ENCODE results near the gene FLYWCH1. TPM values are rescaled to one million over a fixed set of nuclear protein-coding genes. Genes with fewer than 3 reads are reported as not detected.

FLYWCH1 gene
- total RNA-seq (2022; extraction: Qiagen RNA extraction): 17.2 to 24.4 TPM (median 23.8 TPM) in 5 replicates

GRCh38 chr16:2911638-2912329, at the start of gene FLYWCH1:
Gene FLYWCH1, plus strand, starts transcription at chr16:2911931. Its CDS starts 17,755 bp downstream, at chr16:2929686.

GRCh38 chr16:2882650-2883457, 28.9 kb upstream of the FLYWCH1 start, which contains the start of gene FLYWCH2:
Gene FLYWCH2, plus strand, starts transcription at chr16:2883215. Its CDS starts 13,235 bp downstream, at chr16:2896450.

GRCh38 chr16:2963723-2964474, 52.2 kb downstream of the FLYWCH1 start, which contains the start of gene KREMEN2:
Gene KREMEN2, plus strand, starts transcription at chr16:2964275. Its CDS starts 246 bp downstream, at chr16:2964521.

GRCh38 chr16:2968738-2969544, 57.2 kb downstream of the FLYWCH1 start, which contains the start of gene PAQR4:
Gene PAQR4, plus strand, starts transcription at chr16:2969348. Its CDS starts 327 bp downstream, at chr16:2969675.

GRCh38 chr16:2980227-2981176, 68.8 kb downstream of the FLYWCH1 start, which contains the start of gene PKMYT1:
Gene PKMYT1, minus strand, starts transcription at chr16:2980446. Its CDS starts 789 bp downstream, at chr16:2979657.

Other genes with a start within 250 kb of the FLYWCH1 start
- 35.2 to 44.7 TPM (median 40.1 TPM) in 5 replicates for gene KCTD5, start 229.4 kb upstream of the FLYWCH1 start, total RNA-seq (2022; extraction: Qiagen RNA extraction)
- 1.1 to 2.3 TPM (median 1.8 TPM) in 5 replicates for gene PRSS27, start 191.7 kb upstream of the FLYWCH1 start, total RNA-seq (2022; extraction: Qiagen RNA extraction)
- gene SRRM2, start 159.3 kb upstream of the FLYWCH1 start, total RNA-seq (2022; extraction: Qiagen RNA extraction): 310 to 432 TPM (median 410 TPM) in 5 replicates
- 453 to 554 TPM (median 517 TPM) in 5 replicates for gene ELOB, start 134.7 kb upstream of the FLYWCH1 start, total RNA-seq (2022; extraction: Qiagen RNA extraction)
- gene PRSS33, start 124.4 kb upstream of the FLYWCH1 start, total RNA-seq (2022; extraction: Qiagen RNA extraction): 0.05 to 0.06 TPM in 2 of 5 replicates, not detected in the others
- not detected in 5 replicates for gene PRSS41, start 113.5 kb upstream of the FLYWCH1 start, total RNA-seq (2022; extraction: Qiagen RNA extraction)
- 0.11 to 0.28 TPM (median 0.14 TPM) in 5 replicates for gene PRSS21, start 94.7 kb upstream of the FLYWCH1 start, total RNA-seq (2022; extraction: Qiagen RNA extraction)
- 0.37 to 0.96 TPM (median 0.92 TPM) in 5 replicates for gene ZG16B, start 81.6 kb upstream of the FLYWCH1 start, total RNA-seq (2022; extraction: Qiagen RNA extraction)
- 0.50 to 0.98 TPM (median 0.78 TPM) in 5 replicates for gene PRSS22, start 53.8 kb upstream of the FLYWCH1 start, total RNA-seq (2022; extraction: Qiagen RNA extraction)
- gene FLYWCH2, start 28.7 kb upstream of the FLYWCH1 start, total RNA-seq (2022; extraction: Qiagen RNA extraction): 44.5 to 53.1 TPM (median 50.0 TPM) in 5 replicates
- gene KREMEN2, start 52.3 kb downstream of the FLYWCH1 start, total RNA-seq (2022; extraction: Qiagen RNA extraction): 1.4 to 2.0 TPM (median 1.8 TPM) in 5 replicates
- 34.7 to 46.3 TPM (median 44.9 TPM) in 5 replicates for gene PAQR4, start 57.4 kb downstream of the FLYWCH1 start, total RNA-seq (2022; extraction: Qiagen RNA extraction)
- 67.8 to 94.9 TPM (median 91.6 TPM) in 5 replicates for gene PKMYT1, start 68.5 kb downstream of the FLYWCH1 start, total RNA-seq (2022; extraction: Qiagen RNA extraction)
- gene CLDN9, start 101.0 kb downstream of the FLYWCH1 start, total RNA-seq (2022; extraction: Qiagen RNA extraction): 0.25 to 0.37 TPM (median 0.31 TPM) in 5 replicates
- 0.18 to 0.44 TPM (median 0.29 TPM) in 5 replicates for gene CLDN6, start 106.3 kb downstream of the FLYWCH1 start, total RNA-seq (2022; extraction: Qiagen RNA extraction)
- 400 to 615 TPM (median 501 TPM) in 5 replicates for gene TNFRSF12A, start 108.4 kb downstream of the FLYWCH1 start, total RNA-seq (2022; extraction: Qiagen RNA extraction)
- gene HCFC1R1, start 112.0 kb downstream of the FLYWCH1 start, total RNA-seq (2022; extraction: Qiagen RNA extraction): 208 to 263 TPM (median 244 TPM) in 5 replicates
- gene THOC6, start 112.1 kb downstream of the FLYWCH1 start, total RNA-seq (2022; extraction: Qiagen RNA extraction): 25.1 to 35.5 TPM (median 32.7 TPM) in 5 replicates
- gene BICDL2, start 125.0 kb downstream of the FLYWCH1 start, total RNA-seq (2022; extraction: Qiagen RNA extraction): not detected in 5 replicates
- 0.89 to 1.4 TPM (median 1.3 TPM) in 5 replicates for gene MMP25, start 134.6 kb downstream of the FLYWCH1 start, total RNA-seq (2022; extraction: Qiagen RNA extraction)
- 23.0 to 37.5 TPM (median 30.1 TPM) in 5 replicates for gene IL32, start 153.7 kb downstream of the FLYWCH1 start, total RNA-seq (2022; extraction: Qiagen RNA extraction)
- 0.03 to 0.05 TPM in 2 of 5 replicates, not detected in the others for gene ZSCAN10, start 187.4 kb downstream of the FLYWCH1 start, total RNA-seq (2022; extraction: Qiagen RNA extraction)
- gene ZNF205, start 200.7 kb downstream of the FLYWCH1 start, total RNA-seq (2022; extraction: Qiagen RNA extraction): 11.6 to 15.6 TPM (median 14.9 TPM) in 5 replicates
- 9.7 to 13.1 TPM (median 12.8 TPM) in 5 replicates for gene ZNF213, start 223.1 kb downstream of the FLYWCH1 start, total RNA-seq (2022; extraction: Qiagen RNA extraction)

All from A549 treated with AZD2906 at 1 μM for 4 hours (cell line).